HG02943 (cell line): ENCODE results near the gene CCDC136.

Experiments used
- ATAC-seq: cut with Tn5 transposase; IDR thresholded peaks from one replicate; pipeline ENCODE4 v1.9.1; 2021; ENCODE audit warnings: mild to moderate bottlenecking, low read depth, moderate library complexity; ENCODE audit not compliant: unreplicated experiment

The CCDC136 gene

GRCh38 chr7:128830231-128831177, 38.7 kb downstream of the CCDC136 start, which contains the start of gene FLNC:
Gene FLNC (plus strand): TSS chr7:128830406. CDS start chr7:128830638, 232 bp downstream.
- ATAC-seq = no peak

DNA sequence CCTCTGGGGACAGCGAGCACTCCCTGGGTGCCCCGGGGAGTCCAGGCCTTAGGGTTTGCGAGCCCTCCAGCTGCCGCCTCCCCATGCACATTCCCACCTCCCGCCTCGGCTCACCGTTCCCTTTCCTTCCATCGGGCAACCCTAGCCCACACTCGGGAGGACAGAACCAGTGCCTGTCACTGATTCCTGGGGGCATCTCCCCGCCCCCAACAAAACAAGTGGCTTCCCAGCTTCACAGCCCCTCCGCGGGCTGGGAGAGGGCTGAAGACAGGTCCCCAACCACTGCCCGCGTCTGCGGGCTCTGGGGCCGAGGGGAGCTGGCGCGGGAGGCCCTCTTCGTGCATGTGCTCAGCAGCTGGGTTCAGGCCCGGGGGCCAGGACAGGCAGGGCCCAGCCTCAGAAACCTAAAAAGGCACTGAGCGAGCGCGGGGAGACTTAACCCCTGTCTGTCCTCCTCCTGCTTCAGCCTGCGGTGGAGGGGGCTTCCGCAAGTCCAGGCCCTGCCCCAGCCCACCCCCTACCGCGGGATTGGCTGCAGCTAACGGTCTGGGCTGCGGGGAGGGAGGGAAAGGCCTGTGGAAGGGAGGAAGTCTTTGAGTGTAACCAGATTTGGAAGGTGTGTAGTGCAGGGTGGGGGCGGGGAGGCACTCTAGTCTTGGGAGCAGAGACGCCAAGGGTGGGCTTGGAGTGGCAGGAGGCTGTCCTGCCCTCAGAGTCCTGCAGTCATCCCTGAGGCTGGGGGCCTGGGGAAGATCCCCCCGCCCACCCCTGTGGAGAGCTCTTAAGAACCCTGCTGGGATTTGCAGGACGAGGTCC, 39.6 kb downstream of the CCDC136 start:
- no peak for ATAC-seq

DNA sequence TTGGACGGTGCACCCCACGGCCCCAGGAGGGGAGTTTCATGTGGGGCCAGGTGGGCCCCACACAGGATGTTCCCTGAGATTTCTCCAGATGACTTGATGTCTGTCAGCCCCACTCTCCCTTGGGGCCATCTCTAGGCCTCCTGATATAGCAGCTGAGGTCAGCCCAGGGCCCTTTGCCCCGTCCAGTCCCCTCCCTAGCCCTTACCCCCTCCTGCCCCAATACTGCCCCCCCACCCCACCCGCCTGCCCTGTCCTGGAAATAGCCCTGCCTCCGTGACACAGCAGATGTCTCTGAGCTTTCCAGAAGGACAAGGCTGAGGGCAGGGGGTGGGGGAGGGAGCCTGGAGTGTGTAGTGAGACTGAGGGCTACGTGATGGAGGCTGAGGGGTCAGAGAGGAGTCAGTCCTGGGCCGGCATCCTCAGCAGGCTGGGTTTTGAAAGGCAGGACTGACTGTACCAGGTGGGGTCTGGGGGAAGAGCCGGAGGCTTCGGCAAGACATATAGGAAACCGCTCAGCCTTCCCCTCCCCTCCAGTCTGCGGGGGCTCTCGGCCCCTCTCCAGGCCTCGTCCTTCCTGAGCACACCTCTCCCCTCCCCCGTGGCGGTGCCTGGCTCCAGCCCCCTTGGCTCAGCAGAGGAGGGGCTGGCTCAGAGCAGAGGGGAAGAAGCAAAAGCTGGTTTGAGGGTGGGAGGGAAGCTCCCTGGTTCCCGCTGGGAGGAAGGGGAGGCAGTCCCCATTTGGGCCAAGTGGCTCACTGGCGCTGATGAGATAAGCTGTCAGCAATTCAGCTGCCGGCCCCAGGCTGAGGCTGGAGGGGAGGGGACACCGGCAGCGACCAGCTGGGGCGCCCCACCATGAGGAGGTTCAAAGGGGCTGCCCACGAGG, 40.5 kb downstream of the CCDC136 start:
- ATAC-seq = no peak

- ATAC-seq = no peak
These were observed 41.0 kb downstream of the CCDC136 start for GRCh38 chr7:128832880-128833147.

GRCh38 chr7:128833148-128833945, 41.6 kb downstream of the CCDC136 start:
- ATAC-seq = no peak

DNA sequence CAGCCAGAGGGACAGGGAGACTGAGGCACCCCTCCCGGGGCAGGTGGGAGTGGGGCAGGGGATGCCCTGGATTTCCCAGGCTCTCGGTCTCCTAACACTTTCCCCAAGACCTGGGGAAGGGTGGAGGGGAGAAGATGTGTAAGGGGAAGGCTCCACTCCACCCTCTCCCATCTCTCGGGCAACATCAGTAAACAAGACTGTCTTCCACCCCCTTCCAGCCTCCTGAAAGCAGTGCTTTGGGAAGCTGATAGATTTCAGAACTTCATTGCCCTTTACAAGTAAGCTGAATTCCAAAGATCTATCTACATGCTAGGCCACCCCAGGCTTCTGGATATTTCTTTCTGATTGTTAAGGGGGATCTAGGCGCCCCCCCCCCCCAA, 42.2 kb downstream of the CCDC136 start:
- ATAC-seq = no peak

DNA sequence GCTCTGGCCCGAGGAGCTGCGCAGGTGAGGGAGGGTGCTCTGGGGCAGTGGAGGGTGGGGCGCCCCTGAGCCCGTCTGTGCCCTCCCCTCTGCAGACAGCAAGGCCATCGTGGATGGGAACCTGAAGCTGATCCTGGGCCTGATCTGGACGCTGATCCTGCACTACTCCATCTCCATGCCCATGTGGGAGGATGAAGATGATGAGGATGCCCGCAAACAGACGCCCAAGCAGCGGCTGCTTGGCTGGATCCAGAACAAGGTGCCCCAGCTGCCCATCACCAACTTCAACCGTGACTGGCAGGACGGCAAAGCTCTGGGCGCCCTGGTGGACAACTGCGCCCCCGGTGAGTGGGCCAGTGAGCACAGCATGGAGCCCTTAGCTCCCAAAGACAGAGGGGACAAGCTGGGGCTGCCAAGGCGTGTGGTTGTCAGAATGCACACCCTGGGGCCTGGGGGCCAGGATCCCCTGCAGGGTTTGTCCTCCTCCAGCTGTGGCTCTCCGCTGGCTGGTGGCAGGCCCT, 43.5 kb downstream of the CCDC136 start:
- no peak for ATAC-seq

DNA sequence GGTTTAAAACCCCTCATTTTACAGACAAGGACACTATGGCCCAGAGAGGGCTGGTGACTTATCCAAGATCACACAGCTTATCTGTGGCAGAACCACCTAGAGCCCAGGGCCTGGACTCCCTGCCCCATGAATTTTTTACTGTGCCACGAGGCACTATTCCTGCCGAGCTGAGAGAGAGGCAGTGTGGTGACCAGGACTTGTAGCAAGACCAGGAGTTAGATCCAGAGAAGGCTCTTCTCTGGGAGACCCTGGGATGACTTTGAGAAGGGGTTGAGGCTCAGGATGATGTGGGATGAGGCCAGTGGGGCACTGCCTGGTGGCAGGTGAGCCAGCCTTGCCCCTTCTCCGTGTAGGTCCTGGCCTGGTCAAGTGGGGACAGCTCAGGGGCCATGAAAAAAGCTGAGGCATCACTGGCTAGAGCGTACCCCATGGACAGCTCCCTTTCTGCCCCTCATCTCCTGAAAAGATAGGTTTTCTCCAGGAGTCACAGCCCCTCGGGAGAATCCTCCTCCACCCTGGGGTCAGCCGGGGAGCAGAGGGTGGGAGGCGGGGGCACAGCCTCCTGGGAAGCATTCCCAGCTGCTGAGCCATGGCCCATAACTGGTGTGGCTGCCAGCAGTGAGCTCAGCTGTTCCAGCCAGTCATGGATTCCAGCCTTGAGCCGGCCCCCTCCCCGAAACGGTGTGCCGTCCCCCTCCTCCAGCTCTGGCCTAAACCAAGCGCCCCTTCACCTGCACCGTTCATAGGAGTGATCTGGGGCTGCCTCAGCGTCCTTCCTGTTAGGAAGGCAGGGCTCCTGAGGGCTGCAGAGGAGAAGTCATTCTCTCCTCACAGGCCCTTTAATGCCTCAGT, 44.2 kb downstream of the CCDC136 start:
- ATAC-seq = no peak

DNA sequence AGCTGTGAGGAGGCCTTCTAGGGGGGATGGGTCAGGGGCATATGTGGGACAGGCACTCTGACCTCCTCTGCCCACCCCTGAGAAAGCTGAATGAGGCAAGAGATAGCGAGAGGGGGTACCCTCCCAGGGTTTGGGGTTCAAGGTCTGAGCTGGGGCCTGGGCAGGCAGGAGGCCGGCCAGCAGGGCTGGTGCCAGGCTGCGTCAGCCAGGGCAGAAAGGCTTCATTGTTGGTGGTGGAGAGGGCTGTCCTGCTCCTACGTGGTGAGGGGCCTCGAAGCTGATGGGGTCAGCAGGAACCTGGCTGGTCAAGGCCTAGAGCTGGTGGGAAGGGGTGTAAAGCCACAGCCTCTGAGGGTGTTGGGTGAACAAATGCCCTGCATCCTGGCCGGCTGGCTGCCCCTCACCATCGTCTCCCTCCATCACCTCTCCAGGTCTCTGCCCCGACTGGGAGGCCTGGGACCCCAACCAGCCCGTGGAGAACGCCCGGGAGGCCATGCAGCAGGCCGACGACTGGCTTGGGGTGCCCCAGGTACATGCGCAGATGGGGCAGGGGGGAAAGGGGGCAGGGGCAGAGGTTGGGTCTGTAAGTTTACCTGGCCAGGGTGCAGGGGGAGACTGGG, 45.1 kb downstream of the CCDC136 start:
- no peak for ATAC-seq

- no peak for ATAC-seq
These were observed 45.8 kb downstream of the CCDC136 start for GRCh38 chr7:128837521-128837921.

- no peak for ATAC-seq
These were observed 46.5 kb downstream of the CCDC136 start for GRCh38 chr7:128838109-128838779.

DNA sequence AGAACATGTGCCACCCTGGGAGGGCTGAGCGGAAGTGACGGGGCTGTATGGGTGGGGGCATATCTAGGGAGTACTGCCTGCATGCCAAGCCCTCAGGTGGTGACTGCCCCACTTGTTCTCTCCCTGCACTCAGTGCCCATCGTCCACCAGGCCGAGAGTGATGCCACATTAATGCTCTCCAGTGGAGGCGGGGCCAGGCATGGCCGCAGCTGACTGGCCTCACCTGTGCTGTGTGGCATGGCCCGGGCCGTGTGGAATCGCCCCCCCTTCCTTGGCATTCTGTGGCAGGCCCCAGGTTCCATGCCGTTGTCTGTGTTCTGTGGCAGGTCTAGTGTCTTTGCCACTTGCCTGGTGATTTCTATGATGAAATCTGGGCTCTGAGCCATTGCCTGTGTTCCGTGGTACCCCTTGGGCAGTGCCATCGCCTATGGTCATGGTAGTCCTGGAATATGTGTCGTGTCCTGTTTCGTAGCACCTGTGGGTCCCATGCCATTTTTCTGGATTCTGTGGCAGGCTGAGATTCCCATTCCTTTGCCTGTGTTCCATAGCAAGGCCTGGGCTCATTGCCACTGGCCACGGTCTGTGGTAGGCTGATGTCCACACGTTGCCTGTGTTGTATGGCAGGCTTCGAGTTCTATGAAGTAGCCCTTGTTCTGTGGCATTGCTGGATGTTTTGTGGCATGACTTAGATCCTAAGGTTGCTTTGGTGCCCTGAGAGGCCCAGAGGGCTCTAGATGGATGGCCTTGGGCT, 47.4 kb downstream of the CCDC136 start:
- ATAC-seq = no peak

DNA sequence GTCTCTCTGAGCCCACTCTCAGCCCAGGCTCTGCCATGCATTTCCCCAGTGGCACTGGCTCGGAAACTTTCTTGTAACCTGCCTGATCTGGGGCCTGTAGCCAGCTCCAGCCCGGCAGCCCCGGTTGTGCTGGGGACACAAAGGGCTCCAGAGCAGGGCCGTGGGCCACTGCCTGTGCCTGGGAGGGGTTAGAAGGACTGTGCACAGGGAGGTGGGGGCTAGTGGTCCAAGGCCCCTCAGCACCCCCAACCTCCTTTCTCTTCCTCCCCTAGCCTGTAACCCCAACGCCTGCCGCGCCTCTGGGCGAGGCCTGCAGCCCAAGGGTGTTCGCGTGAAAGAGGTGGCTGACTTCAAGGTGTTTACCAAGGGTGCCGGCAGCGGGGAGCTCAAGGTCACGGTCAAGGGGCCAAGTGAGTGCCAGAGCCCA, 48.0 kb downstream of the CCDC136 start:
- ATAC-seq = no peak

GRCh38 chr7:128840326-128841170, 48.8 kb downstream of the CCDC136 start:
- ATAC-seq = no peak

- ATAC-seq = no peak
These were observed 49.5 kb downstream of the CCDC136 start for GRCh38 chr7:128841171-128841690.
